KOPT-K1 (cell line): Measurements from ENCODE around the gene CENPM.

Experiments used
- H3K27ac ChIP-seq: fragments of 200-600 bp; sonication (generic); 2 replicates; pipeline ENCODE4 v1.5.1; 2016; ENCODE audit warnings: antibody characterized with exemption, mild to moderate bottlenecking, low read depth, low read length; ENCODE audit not compliant: poor library complexity, severe bottlenecking
- H3K36me3 ChIP-seq: fragments of 200-600 bp; sonication (generic); 2 replicates; pipeline ENCODE4 v1.5.1; 2017; ENCODE audit warnings: antibody characterized with exemption, mild to moderate bottlenecking, low read length, moderate library complexity; ENCODE audit not compliant: insufficient read depth
- H3K9me3 ChIP-seq: fragments of 200-600 bp; sonication (generic); 2 replicates; pipeline ENCODE4 v1.5.1; 2017; ENCODE audit warnings: antibody characterized with exemption, low read length, mild to moderate bottlenecking; ENCODE audit not compliant: insufficient read depth, poor library complexity, severe bottlenecking

Gene CENPM

GRCh38 chr22:41915035-41915785, 31.7 kb downstream of the CENPM start, which contains the start of gene SHISA8:
Gene SHISA8, minus strand, starts transcription at chr22:41915074. Its CDS starts 407 bp downstream, at chr22:41914667.
- no peaks in the 10 kb centered on the region for H3K9me3 ChIP-seq
- H3K27ac ChIP-seq = no peak within 1 kb of the TSS
- H3K36me3 ChIP-seq = no peaks in the 10 kb centered on the region

- no peak overlapping the region for H3K27ac ChIP-seq
- H3K36me3 ChIP-seq = no peaks in the 10 kb centered on the region
- no peaks in the 10 kb centered on the region for H3K9me3 ChIP-seq
Observed at GRCh38 chr22:41914611-41915034, 32.3 kb downstream of the CENPM start.

GRCh38 chr22:41913842-41914534, 33.0 kb downstream of the CENPM start:
- no peaks in the 10 kb centered on the region for H3K36me3 ChIP-seq
- H3K27ac ChIP-seq = no peak overlapping the region

GRCh38 chr22:41913040-41913719, 33.8 kb downstream of the CENPM start:
- no peaks in the 10 kb centered on the region for H3K36me3 ChIP-seq
- no peaks in the 10 kb centered on the region for H3K9me3 ChIP-seq
- no peak overlapping the region for H3K27ac ChIP-seq

More at GRCh38 chr22:41913842-41914534, 33.0 kb downstream of the CENPM start:
- H3K9me3 ChIP-seq = no peaks in the 10 kb centered on the region

- Histone ChIP-seq H3K36me3 (peaks cover 5% of the 10 kb centered on the region; the same call in 1 of the 2 replicates), H3K27ac (no peak overlapping the region), H3K9me3 (no peaks in the 10 kb centered on the region)
Observed at GRCh38 chr22:41912338-41913039, 34.5 kb downstream of the CENPM start.

- Histone ChIP-seq H3K36me3 (peaks cover 19% of the 10 kb centered on the region), H3K9me3 (no peaks in the 10 kb centered on the region), H3K27ac (no peak overlapping the region)
Observed at GRCh38 chr22:41911001-41911611, 35.8 kb downstream of the CENPM start.

- Histone ChIP-seq H3K27ac (no peak overlapping the region), H3K36me3 (peaks cover 27% of the 10 kb centered on the region)
Observed at GRCh38 chr22:41910050-41911000, 36.6 kb downstream of the CENPM start.

GRCh38 chr22:41909310-41910049, 37.5 kb downstream of the CENPM start:
- Histone ChIP-seq H3K9me3 (no peaks in the 10 kb centered on the region), H3K36me3 (peaks cover 36% of the 10 kb centered on the region), H3K27ac (no peak overlapping the region)

More at GRCh38 chr22:41910050-41911000, 36.6 kb downstream of the CENPM start:
- no peaks in the 10 kb centered on the region for H3K9me3 ChIP-seq

- peaks cover 44% of the 10 kb centered on the region for H3K36me3 ChIP-seq
- H3K9me3 ChIP-seq = no peaks in the 10 kb centered on the region
- H3K27ac ChIP-seq = no peak overlapping the region
Observed at GRCh38 chr22:41908411-41909309, 38.3 kb downstream of the CENPM start.

GRCh38 chr22:41907436-41908401, 39.2 kb downstream of the CENPM start:
- peaks cover 53% of the 10 kb centered on the region for H3K36me3 ChIP-seq
- no peak overlapping the region for H3K27ac ChIP-seq

GRCh38 chr22:41906822-41907221, 40.1 kb downstream of the CENPM start:
- no peak overlapping the region for H3K27ac ChIP-seq
- H3K36me3 ChIP-seq = peaks cover 62% of the 10 kb centered on the region
- no peaks in the 10 kb centered on the region for H3K9me3 ChIP-seq

More at GRCh38 chr22:41907436-41908401, 39.2 kb downstream of the CENPM start:
- H3K9me3 ChIP-seq = no peaks in the 10 kb centered on the region
